Measurements from ENCODE around the gene CTRB1.

Gene CTRB1

GRCh38 chr16:75262104-75262799 lies 43.5 kb downstream of the CTRB1 start:
- TF ChIP-seq CTCF (IDR thresholded peaks at IDR 0.05; ENCODE audit: extremely low read depth, insufficient read depth, missing control alignments), result no peak
- no peak for DNase-seq (ENCODE audit: low spot score)
- in situ Hi-C loops (cut with MboI; ENCODE audit: low pct_unique_long_range_greater_than_20kb, low sequenced_read_pairs, unreplicated experiment), result no loop called here

GRCh38 chr16:75262800-75263127 lies 44.0 kb downstream of the CTRB1 start:
- in situ Hi-C loops (cut with MboI; ENCODE audit: low pct_unique_long_range_greater_than_20kb, low sequenced_read_pairs, unreplicated experiment), result no loop called here
- TF ChIP-seq CTCF (IDR thresholded peaks at IDR 0.05; ENCODE audit: extremely low read depth, insufficient read depth, missing control alignments), result no peak
- DNase-seq (ENCODE audit: low spot score), result no peak

- in situ Hi-C loops (cut with MboI; ENCODE audit: low pct_unique_long_range_greater_than_20kb, low sequenced_read_pairs, unreplicated experiment), result no loop called here
- no peak for TF ChIP-seq CTCF (IDR thresholded peaks at IDR 0.05; ENCODE audit: extremely low read depth, insufficient read depth, missing control alignments)
- DNase-seq (ENCODE audit: low spot score), result no peak
Measured at GRCh38 chr16:75263291-75263962, 44.6 kb downstream of the CTRB1 start.

- DNase-seq (ENCODE audit: low spot score), result no peak
- no peak for TF ChIP-seq CTCF (IDR thresholded peaks at IDR 0.05; ENCODE audit: extremely low read depth, insufficient read depth, missing control alignments)
- in situ Hi-C loops (cut with MboI; ENCODE audit: low pct_unique_long_range_greater_than_20kb, low sequenced_read_pairs, unreplicated experiment), result no loop called here
Measured at GRCh38 chr16:75263963-75264445, 45.2 kb downstream of the CTRB1 start.

GRCh38 chr16:75264457-75264998 lies 45.7 kb downstream of the CTRB1 start:
- in situ Hi-C loops (cut with MboI; ENCODE audit: low pct_unique_long_range_greater_than_20kb, low sequenced_read_pairs, unreplicated experiment), result no loop called here
- DNase-seq (ENCODE audit: low spot score), result no peak

More at GRCh38 chr16:75264457-75264998, 45.7 kb downstream of the CTRB1 start:
- no peak for TF ChIP-seq CTCF (IDR thresholded peaks at IDR 0.05; ENCODE audit: extremely low read depth, insufficient read depth, missing control alignments)
